HG02973 (cell line): Measurements from ENCODE around the gene SYK.
"Not testable (repeated sequence)": the region's sequence is repeated elsewhere in the genome, so short reads cannot be mapped to it uniquely, and the experiment has no call there.

Source experiments
- ATAC-seq: cut with Tn5 transposase; IDR thresholded peaks from one replicate; pipeline ENCODE4 v1.9.1; 2021; ENCODE audit warnings: moderate library complexity; ENCODE audit not compliant: unreplicated experiment

Gene SYK

GRCh38 chr9:90795084-90795483 is 6.5 kb upstream of the SYK start:
- no peak for ATAC-seq

GRCh38 chr9:90795871-90796317 is 5.7 kb upstream of the SYK start:
- ATAC-seq: no peak

- no peak for ATAC-seq
These were observed 2.3 kb upstream of the SYK start for GRCh38 chr9:90799271-90799852.

GRCh38 chr9:90801973-90802322 is 329 bp downstream of the SYK start:
- ATAC-seq: peak; percentile 10

GRCh38 chr9:90802386-90802985 is 867 bp downstream of the SYK start:
- no peak for ATAC-seq

- no peak for ATAC-seq
These were observed 2.4 kb downstream of the SYK start for GRCh38 chr9:90803860-90804593.

GRCh38 chr9:90805006-90805996 is 3.7 kb downstream of the SYK start:
- no peak for ATAC-seq

- no peak for ATAC-seq
These were observed 5.4 kb downstream of the SYK start for GRCh38 chr9:90807006-90807405.

- no peak for ATAC-seq
These were observed 6.8 kb downstream of the SYK start for GRCh38 chr9:90808398-90808797.

GRCh38 chr9:90808890-90809685 is 7.5 kb downstream of the SYK start:
- ATAC-seq: no peak

GRCh38 chr9:90810691-90811090 is 9.1 kb downstream of the SYK start:
- ATAC-seq: no peak

GRCh38 chr9:90813046-90813445 is 11.4 kb downstream of the SYK start:
- ATAC-seq: no peak

GRCh38 chr9:90813523-90813922 is 11.9 kb downstream of the SYK start:
- ATAC-seq: no peak

GRCh38 chr9:90814355-90814754 is 12.7 kb downstream of the SYK start:
- no peak for ATAC-seq

- ATAC-seq: no peak
These were observed 13.7 kb downstream of the SYK start for GRCh38 chr9:90815183-90815943.

GRCh38 chr9:90815944-90816357 is 14.3 kb downstream of the SYK start:
- no peak for ATAC-seq

- no peak for ATAC-seq
These were observed 15.1 kb downstream of the SYK start for GRCh38 chr9:90816690-90817089.

GRCh38 chr9:90818279-90818678 is 16.7 kb downstream of the SYK start:
- no peak for ATAC-seq

GRCh38 chr9:90820406-90820805 is 18.8 kb downstream of the SYK start:
- ATAC-seq: not testable (repeated sequence)

GRCh38 chr9:90821236-90821635 is 19.6 kb downstream of the SYK start:
- ATAC-seq: not testable (repeated sequence)
